ENCODE results near the gene IFI27L1.

DNA sequence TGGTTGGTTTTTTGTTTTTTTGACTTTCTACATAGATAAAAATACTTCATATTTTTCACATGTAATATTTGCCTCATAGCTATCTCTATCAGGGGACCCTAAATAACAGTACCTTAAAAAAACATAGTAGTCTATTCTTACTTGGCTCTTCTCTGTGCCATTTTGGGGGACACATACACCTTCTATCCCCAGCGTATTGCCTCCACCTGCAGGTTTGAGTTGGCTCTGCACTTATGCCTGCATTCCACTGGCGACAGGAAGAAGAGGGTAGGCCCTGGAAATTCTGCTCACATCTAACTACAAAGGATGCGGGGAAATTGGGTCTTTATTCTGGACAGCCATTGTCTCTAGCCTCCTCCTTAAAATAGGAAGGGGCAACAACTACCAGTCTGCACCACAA, 62.1 kb downstream of the IFI27L1 start:
- TF ChIP-seq CTCF (IDR thresholded peaks at IDR 0.05) (no peak), POLR2AphosphoS5 (IDR thresholded peaks at IDR 0.05) (no peak)
